GM19438 (cell line): Measurements from ENCODE around the gene RGS7BP.
A peak's percentile ranks its signal among the peaks of the same experiment; 100 is the strongest.
"Not testable (repeated sequence)": the region's sequence is repeated elsewhere in the genome, so short reads cannot be mapped to it uniquely, and the experiment has no call there.

Experiments used
- ATAC-seq: cut with Tn5 transposase; IDR thresholded peaks from one replicate; pipeline ENCODE4 v1.9.1; 2021; ENCODE audit warnings: low read depth; ENCODE audit not compliant: unreplicated experiment

Gene RGS7BP

DNA sequence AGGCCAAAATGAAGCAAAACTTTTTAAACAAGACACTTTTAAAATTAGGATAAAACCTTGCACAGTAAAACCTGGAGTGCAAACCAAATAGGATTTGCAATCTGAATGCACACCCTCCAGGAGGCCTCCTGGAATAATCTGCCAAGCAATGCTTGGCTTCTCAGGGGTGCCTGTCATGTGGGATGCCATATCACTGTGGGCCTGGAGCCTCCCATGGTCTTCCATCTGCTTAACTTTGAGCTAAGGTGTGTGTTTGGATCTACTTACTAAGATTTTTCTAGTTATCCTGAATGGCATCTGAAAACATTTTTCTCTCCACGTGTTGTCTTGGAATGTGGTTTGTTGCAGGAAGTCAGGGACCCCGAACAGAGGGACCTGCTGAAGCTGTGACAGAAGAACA, 52.1 kb downstream of the RGS7BP start:
- ATAC-seq: no peak

DNA sequence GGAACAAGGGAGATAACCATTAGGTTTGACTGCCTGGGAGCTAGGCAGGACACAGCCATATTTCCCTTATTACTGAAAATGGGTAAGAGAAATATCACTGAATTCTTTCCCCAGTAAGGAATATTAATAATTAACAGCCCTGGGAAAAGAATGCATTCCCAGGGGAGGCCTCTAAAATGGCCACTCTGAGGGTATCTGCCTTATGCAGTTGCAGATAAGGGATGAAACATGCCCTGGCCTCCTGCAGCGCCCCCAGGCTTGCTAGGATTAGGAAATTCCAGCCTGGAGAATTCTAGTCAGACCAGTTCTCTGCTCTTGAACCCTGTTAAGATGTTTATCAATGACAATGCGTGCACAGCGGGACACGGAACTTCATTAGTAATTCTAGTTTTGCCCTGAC, 52.8 kb downstream of the RGS7BP start:
- ATAC-seq: not testable (repeated sequence)

DNA sequence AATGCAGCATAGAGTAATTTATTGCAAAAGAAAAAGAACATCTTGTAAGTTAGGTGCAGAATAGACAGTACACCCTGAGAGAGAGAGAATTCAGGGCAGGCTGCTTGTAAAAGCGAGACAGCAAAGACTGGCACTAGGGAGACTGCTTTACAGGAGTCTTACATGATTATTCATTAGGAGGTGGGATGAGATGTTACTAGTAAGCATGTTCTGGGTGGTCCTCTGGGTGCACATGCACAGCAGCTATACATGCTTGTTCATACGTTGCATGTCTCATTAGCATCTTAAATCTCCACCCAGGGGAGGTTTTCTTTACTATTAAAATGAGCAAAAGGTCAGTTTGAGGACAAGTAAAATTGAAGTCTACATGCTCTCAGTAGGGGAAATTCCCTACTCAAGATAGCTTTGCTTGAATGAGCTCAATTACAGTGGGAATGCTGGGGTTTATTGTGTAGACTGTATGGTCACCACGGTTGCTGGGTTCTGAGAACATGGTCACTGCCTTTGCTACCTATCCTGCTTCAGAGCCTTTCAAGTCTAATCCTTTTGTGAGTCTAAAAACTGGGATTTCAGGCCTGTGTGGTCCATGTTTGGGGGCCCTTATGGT, 60.6 kb downstream of the RGS7BP start:
- no peak for ATAC-seq

DNA sequence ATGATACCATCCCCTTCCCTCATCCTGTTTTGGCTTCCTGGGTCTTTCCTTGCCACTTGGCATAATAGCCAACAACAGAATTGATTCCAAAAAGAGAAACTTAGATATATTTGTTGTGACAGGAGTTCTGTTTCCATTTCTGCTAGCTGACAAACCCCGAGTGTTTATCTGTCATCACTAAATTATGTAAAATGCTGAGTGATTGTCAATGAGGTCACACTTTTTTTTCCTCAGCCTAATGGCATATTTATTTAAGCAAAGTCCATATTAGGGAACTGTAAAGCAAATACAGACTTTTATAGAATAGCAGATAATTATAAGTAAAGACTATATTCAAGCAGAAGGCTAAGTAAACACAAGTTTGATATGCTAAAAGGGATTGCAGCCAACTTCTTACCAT, 64.0 kb downstream of the RGS7BP start:
- ATAC-seq: no peak

DNA sequence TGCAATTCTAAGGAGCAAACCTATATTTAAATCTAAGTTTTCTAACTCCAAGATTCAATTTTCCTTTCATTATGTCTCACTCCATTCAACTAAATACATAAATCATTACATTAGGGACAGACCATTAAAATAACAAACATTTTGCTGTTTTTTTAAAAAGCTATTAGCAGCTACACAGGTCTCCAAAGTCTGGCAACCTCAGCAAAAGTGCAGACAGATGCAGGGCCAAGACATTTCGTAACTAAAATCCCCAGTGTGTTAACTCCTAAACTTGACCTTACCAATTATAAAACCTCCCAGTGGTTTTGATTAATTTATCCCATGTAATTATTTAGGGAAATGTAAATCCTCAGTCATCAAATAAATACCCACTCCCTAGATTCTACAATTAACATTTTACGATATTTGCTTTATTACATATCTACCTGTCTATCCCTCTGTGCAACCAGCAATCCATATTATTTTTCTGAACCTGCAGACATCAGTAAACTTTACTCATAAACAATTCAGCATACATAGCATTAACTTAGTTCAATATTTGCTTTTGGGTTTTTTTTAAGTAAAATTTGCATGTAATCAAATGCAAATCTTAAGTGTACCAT, 64.7 kb downstream of the RGS7BP start:
- ATAC-seq: no peak

DNA sequence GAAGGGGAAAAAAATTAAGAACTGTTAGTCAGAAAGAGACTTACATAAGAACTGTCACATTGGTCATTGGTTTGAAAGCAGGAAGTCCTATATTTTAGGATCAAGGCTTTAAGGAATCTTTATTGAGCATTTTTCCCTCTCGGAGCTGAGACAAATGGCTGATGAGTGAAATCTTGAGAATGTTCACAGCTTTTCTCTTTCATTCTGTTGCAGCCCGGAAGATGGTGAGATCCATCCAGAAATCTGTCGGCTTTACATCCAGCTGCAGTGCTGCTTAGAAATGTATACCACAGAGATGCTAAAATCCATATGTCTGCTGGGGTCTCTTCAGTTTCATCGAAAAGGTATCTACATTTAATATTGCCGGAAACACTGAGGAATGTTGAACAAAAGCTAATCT, 69.7 kb downstream of the RGS7BP start:
- no peak for ATAC-seq

DNA sequence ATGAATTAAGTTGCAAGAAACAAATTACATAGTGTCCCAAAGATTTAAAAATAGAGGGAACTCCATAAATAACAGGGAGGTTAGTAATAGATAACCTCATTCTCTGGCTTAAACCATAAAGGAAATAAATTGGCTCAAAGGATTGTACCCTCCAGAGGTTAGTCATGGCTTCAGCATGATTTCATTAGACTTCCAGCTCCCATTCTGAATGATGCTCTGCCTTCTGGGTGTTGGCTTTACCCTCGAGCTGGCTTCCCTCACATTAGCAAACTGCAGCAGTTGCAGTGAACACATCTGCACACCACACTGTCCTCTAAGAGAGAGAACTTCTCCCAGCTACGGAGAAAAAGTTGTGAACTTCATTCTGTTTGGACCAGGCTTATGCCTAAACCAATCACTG, 70.4 kb downstream of the RGS7BP start:
- ATAC-seq: no peak

DNA sequence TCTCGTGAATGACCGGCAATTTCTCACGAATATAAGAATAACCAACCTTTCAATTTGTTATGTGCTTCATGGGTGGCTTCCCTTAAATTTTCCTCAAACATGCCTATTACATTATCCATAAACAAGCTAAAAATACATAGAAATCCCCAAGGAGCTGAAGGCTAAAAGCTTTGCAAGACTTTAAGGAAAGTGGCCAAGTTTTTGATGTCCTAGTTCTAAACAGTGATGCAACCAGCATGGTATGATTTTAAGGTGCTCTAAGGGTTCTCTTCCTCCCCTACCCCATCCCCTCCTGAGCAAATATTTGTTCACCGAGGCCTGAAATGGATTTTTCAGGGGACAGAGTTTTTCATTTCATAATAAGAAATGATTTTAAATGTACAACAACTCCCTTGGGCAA, 79.8 kb downstream of the RGS7BP start:
- no peak for ATAC-seq

DNA sequence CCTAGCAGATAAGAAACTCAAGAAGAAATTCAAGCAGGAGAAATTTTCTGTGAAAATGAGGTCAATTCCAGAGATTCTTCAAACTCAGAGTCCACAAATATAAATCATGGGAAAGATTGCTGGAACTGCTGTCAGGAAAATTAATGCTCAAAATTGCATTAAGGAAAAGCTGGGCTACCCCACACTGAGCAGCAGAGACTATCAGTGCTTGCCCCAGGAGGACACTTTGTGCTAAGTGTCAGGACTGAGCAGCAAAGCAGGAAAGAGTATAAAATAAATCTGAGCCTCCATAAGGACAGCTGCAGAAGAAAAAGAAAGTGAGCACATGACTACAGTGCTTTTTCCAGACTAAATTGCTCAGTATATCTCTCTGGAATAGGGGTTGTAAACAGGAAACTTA, 81.6 kb downstream of the RGS7BP start:
- ATAC-seq: no peak

DNA sequence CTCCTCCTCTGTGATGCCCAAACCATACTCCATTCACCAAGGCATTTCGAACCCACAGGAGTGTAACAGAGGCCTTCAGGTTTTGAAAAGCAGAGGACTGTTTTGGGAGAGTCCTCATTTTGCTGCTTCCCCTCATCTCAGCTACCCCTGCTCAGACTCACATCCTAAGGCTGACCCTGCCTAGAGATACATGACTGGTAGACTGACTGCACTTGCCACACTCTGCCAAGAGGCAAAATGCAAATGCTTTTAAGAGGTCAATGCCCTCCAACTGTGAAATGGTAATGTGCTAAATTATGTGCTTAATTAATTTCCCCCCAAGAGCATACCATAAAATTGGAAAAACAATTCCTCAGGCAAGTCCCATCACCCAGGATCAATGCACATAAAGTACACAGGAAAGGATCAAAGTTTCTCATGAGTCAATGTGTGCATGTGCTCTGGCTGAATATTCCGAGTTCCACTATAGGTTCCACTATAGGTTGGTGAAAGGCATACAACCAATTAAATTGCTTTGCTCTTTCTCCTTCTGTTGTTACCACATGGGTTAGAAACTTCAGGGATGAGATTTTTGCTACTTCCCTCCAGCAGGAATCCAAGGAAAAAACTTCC, 87.0 kb downstream of the RGS7BP start:
- no peak for ATAC-seq

DNA sequence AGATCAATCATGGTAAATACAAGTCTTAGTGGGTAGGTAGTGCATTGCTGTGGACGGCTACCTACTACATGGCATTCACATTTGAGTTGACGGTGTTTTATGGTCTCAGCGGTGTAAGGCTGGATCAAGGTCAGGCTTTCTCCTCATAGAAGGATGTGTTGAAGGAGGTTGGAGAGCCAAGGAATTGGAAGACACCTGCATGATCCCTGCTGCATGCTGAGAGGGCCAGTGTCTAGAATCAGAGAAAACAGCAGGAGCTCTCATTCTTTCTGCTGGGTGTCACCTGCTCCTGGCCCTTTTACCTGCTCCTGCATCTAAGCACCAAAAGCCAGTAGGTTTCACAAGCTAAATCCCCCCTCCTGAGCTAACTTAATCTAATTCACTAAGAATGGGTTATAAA, 88.2 kb downstream of the RGS7BP start:
- ATAC-seq: no peak

DNA sequence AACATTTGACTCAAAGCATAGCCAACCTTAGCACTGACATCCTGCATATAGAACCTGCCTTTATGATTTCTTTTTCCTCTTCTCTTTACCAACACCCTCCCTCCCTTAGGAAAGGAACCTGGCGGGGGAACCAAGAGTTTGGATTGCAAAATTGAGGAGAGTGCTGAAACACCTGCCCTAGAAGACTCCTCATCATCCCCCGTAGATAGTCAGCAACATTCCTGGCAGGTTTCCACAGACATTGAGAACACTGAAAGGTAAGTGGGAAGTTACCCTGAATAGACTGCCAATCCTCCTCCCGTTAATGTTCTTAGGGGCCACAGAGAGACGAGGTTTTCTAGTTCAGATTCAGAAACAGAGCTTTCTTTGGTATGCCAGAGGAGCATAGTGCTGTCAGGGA, 88.8 kb downstream of the RGS7BP start:
- no peak for ATAC-seq

DNA sequence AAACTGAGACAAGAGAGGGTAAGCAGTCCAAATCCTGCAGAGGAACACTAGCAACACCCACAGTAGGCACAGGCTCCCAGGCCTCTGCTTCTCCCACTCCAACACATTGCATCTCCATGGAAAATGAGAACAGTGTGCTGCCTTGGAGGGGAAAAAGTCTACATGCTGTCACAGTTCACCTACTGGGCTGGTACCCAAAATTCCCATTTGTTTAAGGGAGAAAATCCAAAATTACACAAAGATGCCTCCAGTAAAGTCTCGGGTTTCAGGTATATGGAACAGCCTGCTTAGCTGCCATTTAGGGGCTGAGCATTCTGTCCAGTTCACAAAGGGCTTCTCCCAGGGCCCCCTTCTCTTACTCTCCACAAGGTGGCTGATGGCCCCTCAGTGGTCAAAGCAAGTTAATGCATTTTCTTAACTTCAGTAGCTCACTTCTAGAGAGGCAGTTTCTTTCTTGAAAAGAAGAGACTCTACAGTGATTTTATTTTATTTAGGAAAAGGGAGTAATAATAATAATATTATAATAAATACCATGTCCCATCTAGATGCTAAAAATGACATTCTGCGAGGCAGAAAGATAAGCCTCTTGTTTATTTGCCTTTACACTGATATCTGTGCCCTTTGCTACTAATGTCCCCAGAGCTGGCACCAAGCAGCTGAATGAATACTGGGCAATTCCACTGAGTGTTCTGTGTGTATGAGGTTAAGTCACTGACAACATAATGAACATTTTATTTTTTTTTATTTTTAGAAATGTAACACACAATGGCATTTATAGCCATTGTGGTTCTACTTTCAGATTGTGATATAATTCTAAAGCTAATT, 89.4 kb downstream of the RGS7BP start:
- peak; percentile 57 for ATAC-seq

DNA sequence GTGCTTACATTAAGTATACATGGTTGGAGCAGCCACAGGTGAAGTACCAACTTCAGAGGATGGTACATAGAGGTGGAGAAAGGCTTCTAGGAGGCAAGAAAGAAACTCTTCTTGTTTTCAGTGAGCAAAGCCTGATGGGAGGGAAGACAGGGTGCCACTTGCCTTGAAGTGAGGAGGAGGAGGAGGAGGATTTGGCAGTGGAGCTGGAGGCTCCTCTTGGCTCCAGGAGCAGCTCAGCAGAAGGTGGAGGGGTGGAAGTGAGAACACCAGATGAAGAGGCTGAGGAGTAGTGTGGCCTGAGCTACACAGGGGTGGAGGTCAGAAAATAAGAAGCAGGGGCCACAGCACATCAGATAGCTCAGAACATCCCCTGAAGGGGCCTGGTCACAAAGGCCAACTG, 93.4 kb downstream of the RGS7BP start:
- no peak for ATAC-seq

DNA sequence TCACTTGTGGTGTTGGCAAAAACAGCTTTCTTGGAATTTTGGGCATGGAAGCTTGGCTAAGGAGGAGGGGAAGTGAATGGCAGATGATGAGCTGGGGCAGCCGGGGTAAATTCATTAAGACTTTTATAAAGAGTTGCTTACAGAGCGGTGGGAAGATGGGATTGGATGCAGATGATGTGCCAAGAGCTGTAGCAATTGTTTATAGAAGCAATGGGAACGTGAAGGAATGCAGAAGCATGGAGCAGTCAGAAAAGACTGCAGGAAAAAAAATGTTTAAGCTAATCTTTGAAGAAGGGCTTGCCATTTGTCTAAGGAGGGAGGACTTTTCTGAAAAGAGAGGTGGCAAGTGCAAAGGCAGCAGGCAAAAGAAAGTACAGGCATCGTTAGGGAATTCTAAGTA, 97.9 kb downstream of the RGS7BP start:
- ATAC-seq: no peak

DNA sequence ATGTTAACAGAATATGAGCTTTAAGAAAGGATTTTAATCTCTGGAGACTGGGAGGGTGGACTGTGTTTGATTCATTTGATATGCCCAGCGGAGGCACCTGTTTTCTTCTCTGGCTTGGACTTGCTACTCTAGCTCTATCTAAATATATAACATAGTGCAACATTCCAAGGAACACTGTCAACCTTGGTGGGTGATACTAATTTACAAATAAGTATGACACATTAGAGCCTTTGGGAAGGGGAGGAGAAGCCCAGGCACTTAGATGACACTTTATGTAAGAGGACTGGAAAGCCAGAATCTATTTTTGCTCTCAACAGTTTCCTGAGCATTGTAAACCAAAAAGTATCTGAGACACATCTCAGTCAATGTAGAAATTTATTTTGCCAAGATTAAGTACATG, 101.1 kb downstream of the RGS7BP start:
- no peak for ATAC-seq

DNA sequence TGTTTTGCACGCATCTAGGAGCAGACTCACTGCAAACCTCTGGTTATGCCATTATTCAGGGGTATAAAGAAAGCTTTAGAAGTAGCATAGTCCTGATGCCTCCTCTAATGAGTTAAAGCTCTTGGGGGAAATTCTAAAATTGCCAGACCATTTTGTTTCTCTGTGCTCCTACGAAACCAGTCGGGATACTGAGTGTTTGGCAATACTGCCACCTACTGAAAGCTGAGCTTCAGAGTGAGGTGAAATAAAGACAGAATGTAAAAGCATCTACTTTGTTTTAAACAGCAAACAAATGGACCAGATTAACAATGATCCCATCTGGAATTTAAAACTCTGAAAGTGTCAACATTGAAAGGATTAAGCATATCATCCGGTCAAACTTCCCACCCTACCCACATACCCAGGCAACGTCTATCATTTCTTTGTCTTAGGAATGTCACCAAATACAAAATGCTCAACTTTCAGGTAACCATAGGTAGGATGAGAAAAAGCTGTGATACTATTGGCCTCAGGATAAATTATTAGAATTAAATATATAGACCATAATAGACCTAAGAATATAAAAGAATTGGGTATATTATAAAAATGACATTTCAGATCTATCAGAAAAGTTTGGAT, 106.6 kb downstream of the RGS7BP start:
- ATAC-seq: no peak

DNA sequence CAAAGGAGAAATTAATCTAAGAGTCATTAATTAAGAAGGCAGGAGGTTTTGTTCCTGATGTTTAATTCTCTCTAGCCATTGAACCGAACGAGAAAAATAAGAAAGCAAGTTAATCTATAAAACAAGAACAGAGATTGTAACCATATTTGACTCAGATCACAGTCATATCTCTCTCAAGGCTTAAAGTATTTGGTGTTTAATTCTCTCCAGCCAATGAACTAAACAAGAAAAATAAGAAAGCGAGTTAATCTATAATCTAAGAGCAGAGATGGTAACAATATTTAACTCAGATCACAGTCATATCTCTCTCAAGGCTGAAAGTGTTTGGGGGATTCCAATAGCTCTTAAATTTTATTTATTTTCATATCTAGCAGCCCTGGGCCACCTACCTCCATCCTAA, 110.1 kb downstream of the RGS7BP start:
- peak; percentile 52 for ATAC-seq

DNA sequence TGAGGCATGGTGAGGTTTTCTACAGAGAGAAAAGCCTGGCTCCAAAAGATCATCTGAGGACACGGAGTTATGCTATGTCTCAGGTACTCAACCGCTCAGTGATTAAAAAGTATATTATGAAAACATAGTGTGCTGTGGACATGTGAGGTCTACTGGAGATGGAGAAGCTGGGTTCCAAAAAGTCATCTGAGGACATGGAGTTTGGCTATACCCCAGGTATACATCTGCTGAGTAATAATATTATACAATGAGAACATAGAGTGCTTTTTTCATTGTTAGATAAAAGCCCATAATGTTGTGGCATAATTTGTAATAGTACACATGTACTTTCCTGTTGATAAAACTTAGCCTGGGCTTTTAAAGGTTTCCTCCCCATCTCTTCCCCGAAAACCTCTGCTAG, 113.8 kb downstream of the RGS7BP start:
- ATAC-seq: no peak

DNA sequence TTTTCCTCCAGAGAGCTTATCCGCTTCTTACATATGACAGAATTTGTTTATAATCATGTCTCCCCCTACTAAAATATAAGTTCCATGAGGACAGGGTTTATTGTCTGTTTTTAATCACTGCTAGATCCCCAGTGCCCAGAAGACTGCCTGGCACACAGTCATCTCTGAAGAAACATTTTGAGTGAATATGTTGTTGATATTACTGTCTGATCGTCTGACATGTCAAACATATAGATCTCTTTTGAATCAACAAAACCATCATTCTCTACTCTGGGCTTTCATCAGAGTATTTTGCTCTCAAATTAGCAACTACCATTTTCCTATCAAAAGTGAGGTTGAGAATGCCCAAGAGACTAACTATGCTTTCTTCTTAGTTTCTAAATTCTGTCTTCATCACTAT, 117.2 kb downstream of the RGS7BP start:
- no peak for ATAC-seq

DNA sequence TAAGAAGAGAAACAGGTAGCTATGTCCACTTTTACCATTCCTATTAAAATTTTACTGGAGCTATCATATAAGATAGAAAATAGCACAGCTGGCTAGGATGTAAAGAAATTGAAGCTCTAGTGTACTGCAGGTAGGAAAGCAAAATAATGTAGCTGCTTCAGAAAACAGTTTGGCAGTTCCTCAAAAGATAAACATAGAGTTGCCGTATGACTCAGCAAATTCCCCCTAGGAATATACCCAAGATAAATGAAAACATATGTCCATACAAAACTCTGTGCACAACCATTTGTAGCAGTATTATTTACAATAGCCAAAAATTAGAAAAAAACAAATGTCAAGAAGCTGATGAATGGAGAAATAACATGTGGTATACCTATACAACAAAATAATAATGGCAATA, 119.9 kb downstream of the RGS7BP start:
- ATAC-seq: no peak
